ENCODE measurements around the gene KRABD2.

DNA sequence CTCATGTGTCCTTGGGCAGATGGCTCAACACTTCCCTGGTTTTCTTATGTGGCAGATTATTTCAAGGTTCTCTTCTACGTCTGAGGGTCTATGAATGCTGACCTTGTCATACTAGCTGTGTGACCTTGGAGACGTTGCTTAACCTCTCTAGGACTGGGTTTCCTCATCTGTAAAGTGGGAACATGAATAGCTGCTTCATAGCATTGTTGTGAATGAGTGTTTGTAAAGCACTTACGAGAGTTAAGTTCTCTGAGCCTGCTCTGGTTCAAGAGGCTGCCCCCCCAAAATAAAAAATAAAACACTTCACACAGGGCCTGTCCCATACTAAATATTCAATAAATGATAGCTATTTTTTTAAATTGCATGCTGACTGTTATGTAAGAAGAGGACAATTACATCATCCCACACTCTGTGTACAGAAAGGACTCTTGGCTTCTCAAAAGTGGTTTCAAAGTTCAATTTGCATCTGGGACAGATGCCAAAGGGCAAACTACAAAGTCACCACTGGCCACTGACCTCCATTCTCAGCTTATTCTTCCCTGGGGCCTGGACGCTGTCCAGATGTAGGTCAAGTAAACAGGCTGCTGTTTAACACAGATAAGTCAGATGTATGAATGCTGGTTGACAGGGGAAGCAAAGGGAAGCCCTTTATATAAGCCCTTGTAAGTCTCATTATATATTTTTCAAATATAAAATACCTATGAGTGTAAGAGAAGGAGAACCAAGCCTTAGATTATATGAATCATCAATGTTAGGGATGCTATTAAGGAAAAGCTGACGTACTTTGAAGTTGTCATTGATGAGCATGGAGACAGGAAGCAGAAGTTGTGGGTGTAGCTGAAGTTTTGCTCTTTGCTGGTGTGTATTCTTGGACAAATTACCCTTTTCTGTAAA is 43.8 kb upstream of the KRABD2 start:
- TF ChIP-seq, protein P1, sequence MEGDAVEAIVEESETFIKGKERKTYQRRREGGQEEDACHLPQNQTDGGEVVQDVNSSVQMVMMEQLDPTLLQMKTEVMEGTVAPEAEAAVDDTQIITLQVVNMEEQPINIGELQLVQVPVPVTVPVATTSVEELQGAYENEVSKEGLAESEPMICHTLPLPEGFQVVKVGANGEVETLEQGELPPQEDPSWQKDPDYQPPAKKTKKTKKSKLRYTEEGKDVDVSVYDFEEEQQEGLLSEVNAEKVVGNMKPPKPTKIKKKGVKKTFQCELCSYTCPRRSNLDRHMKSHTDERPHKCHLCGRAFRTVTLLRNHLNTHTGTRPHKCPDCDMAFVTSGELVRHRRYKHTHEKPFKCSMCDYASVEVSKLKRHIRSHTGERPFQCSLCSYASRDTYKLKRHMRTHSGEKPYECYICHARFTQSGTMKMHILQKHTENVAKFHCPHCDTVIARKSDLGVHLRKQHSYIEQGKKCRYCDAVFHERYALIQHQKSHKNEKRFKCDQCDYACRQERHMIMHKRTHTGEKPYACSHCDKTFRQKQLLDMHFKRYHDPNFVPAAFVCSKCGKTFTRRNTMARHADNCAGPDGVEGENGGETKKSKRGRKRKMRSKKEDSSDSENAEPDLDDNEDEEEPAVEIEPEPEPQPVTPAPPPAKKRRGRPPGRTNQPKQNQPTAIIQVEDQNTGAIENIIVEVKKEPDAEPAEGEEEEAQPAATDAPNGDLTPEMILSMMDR (IDR thresholded peaks at IDR 0.05; ENCODE audit: insufficient read depth, low read depth, low read length) = no peak
- TF ChIP-seq EZH2 (IDR thresholded peaks at IDR 0.05; ENCODE audit: insufficient read depth, low read length) = no peak

All from astrocyte (in vitro differentiated cells and primary cell).